ENCODE results near the gene ADAMTS17. TPM values are rescaled to one million over a fixed set of nuclear protein-coding genes. Genes with fewer than 3 reads are reported as not detected.

The ADAMTS17 gene
- total RNA-seq, 1 donor from 2014 or later, result 1.5 TPM

- no peak for TF ChIP-seq CTCF (IDR thresholded peaks at IDR 0.05)
- H3K27me3 Mint-ChIP-seq (ENCODE audit: unreplicated experiment), result no peaks in the 10 kb centered on the region
- no peaks in the 10 kb centered on the region for H3K36me3 Mint-ChIP-seq (ENCODE audit: unreplicated experiment)
- no peak overlapping the region for H3K27ac Mint-ChIP-seq (ENCODE audit: unreplicated experiment)
- peaks cover 30% of the 10 kb centered on the region for H3K9me3 Mint-ChIP-seq (ENCODE audit: unreplicated experiment)
- peak; percentile 57 for DNase-seq (ENCODE audit: extremely low spot score, unreplicated experiment)
- H3K4me3 Mint-ChIP-seq (ENCODE audit: unreplicated experiment), result no peak overlapping the region
- H3K4me1 Mint-ChIP-seq (ENCODE audit: unreplicated experiment), result no peaks in the 10 kb centered on the region
Measured at GRCh38 chr15:100292010-100292409, 49.8 kb downstream of the ADAMTS17 start.

GRCh38 chr15:100291106-100291505 is 50.7 kb downstream of the ADAMTS17 start:
- no peak for DNase-seq (ENCODE audit: extremely low spot score, unreplicated experiment)
- Mint-ChIP-seq H3K4me3 (ENCODE audit: unreplicated experiment) (no peak overlapping the region), H3K4me1 (ENCODE audit: unreplicated experiment) (no peaks in the 10 kb centered on the region), H3K9me3 (ENCODE audit: unreplicated experiment) (peaks cover 27% of the 10 kb centered on the region), H3K36me3 (ENCODE audit: unreplicated experiment) (no peaks in the 10 kb centered on the region), H3K27ac (ENCODE audit: unreplicated experiment) (no peak overlapping the region), H3K27me3 (ENCODE audit: unreplicated experiment) (no peaks in the 10 kb centered on the region)
- no peak for TF ChIP-seq CTCF (IDR thresholded peaks at IDR 0.05)

GRCh38 chr15:100285641-100286295 is 56.0 kb downstream of the ADAMTS17 start:
- H3K9me3 Mint-ChIP-seq (ENCODE audit: unreplicated experiment), result peaks cover 44% of the 10 kb centered on the region
- no peaks in the 10 kb centered on the region for H3K27me3 Mint-ChIP-seq (ENCODE audit: unreplicated experiment)
- peak; percentile 76 for DNase-seq (ENCODE audit: extremely low spot score, unreplicated experiment)
- H3K27ac Mint-ChIP-seq (ENCODE audit: unreplicated experiment), result no peak overlapping the region
- TF ChIP-seq CTCF (IDR thresholded peaks at IDR 0.05), result no peak
- no peaks in the 10 kb centered on the region for H3K4me1 Mint-ChIP-seq (ENCODE audit: unreplicated experiment)
- no peak overlapping the region for H3K4me3 Mint-ChIP-seq (ENCODE audit: unreplicated experiment)
- H3K36me3 Mint-ChIP-seq (ENCODE audit: unreplicated experiment), result no peaks in the 10 kb centered on the region

GRCh38 chr15:100284701-100285100 is 57.1 kb downstream of the ADAMTS17 start:
- H3K36me3 Mint-ChIP-seq (ENCODE audit: unreplicated experiment), result no peaks in the 10 kb centered on the region
- peak; percentile 71 for DNase-seq (ENCODE audit: extremely low spot score, unreplicated experiment)
- no peaks in the 10 kb centered on the region for H3K27me3 Mint-ChIP-seq (ENCODE audit: unreplicated experiment)
- TF ChIP-seq CTCF (IDR thresholded peaks at IDR 0.05), result no peak
- no peak overlapping the region for H3K4me3 Mint-ChIP-seq (ENCODE audit: unreplicated experiment)
- H3K9me3 Mint-ChIP-seq (ENCODE audit: unreplicated experiment), result peaks cover 48% of the 10 kb centered on the region
- H3K27ac Mint-ChIP-seq (ENCODE audit: unreplicated experiment), result no peak overlapping the region
- no peaks in the 10 kb centered on the region for H3K4me1 Mint-ChIP-seq (ENCODE audit: unreplicated experiment)

- no peak for TF ChIP-seq CTCF (IDR thresholded peaks at IDR 0.05)
- Mint-ChIP-seq H3K27ac (ENCODE audit: unreplicated experiment) (no peak overlapping the region), H3K9me3 (ENCODE audit: unreplicated experiment) (peaks cover 50% of the 10 kb centered on the region), H3K27me3 (ENCODE audit: unreplicated experiment) (no peaks in the 10 kb centered on the region), H3K36me3 (ENCODE audit: unreplicated experiment) (no peaks in the 10 kb centered on the region), H3K4me1 (ENCODE audit: unreplicated experiment) (no peaks in the 10 kb centered on the region), H3K4me3 (ENCODE audit: unreplicated experiment) (no peak overlapping the region)
- no peak for DNase-seq (ENCODE audit: extremely low spot score, unreplicated experiment)
Measured at GRCh38 chr15:100284191-100284590, 57.6 kb downstream of the ADAMTS17 start.

All from osteocyte (in vitro differentiated cells).